Adipocyte (in vitro differentiated cells): ENCODE measurements around the gene PPY.
"Not testable (repeated sequence)": the region's sequence is repeated elsewhere in the genome, so short reads cannot be mapped to it uniquely, and the experiment has no call there.

Experiments
- DNase-seq: peaks from one replicate; pipeline ENCODE4 v3.0.0-alpha.2; 2015; ENCODE audit warnings: low read depth
- H3K27me3 ChIP-seq: replicated peaks from 2 replicates; pipeline ENCODE4 v1.7.0; 2013; ENCODE audit warnings: mild to moderate bottlenecking, low read length, moderate library complexity; ENCODE audit not compliant: control insufficient read depth, insufficient read depth
- H3K36me3 ChIP-seq: 2 replicates; pipeline ENCODE4 v1.7.0; 2013; ENCODE audit warnings: low read length, mild to moderate bottlenecking, moderate library complexity; ENCODE audit not compliant: control insufficient read depth, insufficient read depth, severe bottlenecking
- H3K4me1 ChIP-seq: 2 replicates; pipeline ENCODE4 v1.7.0; 2013; ENCODE audit warnings: mild to moderate bottlenecking, low read length, moderate library complexity; ENCODE audit not compliant: control insufficient read depth, insufficient read depth
- H3K4me3 ChIP-seq: 2 replicates; pipeline ENCODE4 v1.7.0; 2013; ENCODE audit warnings: mild to moderate bottlenecking, low read length, moderate library complexity
- H3K9ac ChIP-seq: 2 replicates; pipeline ENCODE4 v1.7.0; 2013; ENCODE audit warnings: mild to moderate bottlenecking, low read length, moderate library complexity
- H3K9me3 ChIP-seq: 2 replicates; pipeline ENCODE4 v1.7.0; 2013; ENCODE audit warnings: mild to moderate bottlenecking, low read length, moderate library complexity; ENCODE audit not compliant: control insufficient read depth

The PPY gene

GRCh38 chr17:43961954-43962353 is 19.7 kb upstream of the PPY start:
- Histone ChIP-seq H3K9me3 (no peaks in the 10 kb centered on the region), H3K4me3 (no peak overlapping the region), H3K4me1 (no peaks in the 10 kb centered on the region), H3K27me3 (no peaks in the 10 kb centered on the region), H3K36me3 (no peaks in the 10 kb centered on the region), H3K9ac (no peak overlapping the region)
- DNase-seq = no peak

GRCh38 chr17:43961292-43961691 is 19.0 kb upstream of the PPY start:
- not testable (repeated sequence) for DNase-seq, H3K4me1 ChIP-seq, H3K27me3 ChIP-seq, H3K4me3 ChIP-seq, H3K9ac ChIP-seq, H3K9me3 ChIP-seq, H3K36me3 ChIP-seq

GRCh38 chr17:43958748-43959352 is 16.6 kb upstream of the PPY start:
- Histone ChIP-seq H3K9me3 (no peaks in the 10 kb centered on the region), H3K27me3 (no peaks in the 10 kb centered on the region), H3K9ac (no peak overlapping the region), H3K4me1 (no peaks in the 10 kb centered on the region), H3K4me3 (no peak overlapping the region), H3K36me3 (no peaks in the 10 kb centered on the region)
- no peak for DNase-seq

GRCh38 chr17:43956222-43956621 is 13.9 kb upstream of the PPY start:
- DNase-seq = no peak
- Histone ChIP-seq H3K9me3 (no peaks in the 10 kb centered on the region), H3K4me1 (peaks cover 4% of the 10 kb centered on the region), H3K27me3 (peaks cover 25% of the 10 kb centered on the region), H3K36me3 (no peaks in the 10 kb centered on the region), H3K9ac (no peak overlapping the region), H3K4me3 (no peak overlapping the region)

- Histone ChIP-seq H3K27me3 (peaks cover 42% of the 10 kb centered on the region), H3K9ac (no peak within 1 kb of the TSS), H3K9me3 (no peaks in the 10 kb centered on the region), H3K4me1 (peaks cover 4% of the 10 kb centered on the region), H3K36me3 (no peaks in the 10 kb centered on the region), H3K4me3 (no peak within 1 kb of the TSS)
- DNase-seq = no peak
Observed at GRCh38 chr17:43953746-43954145, 11.5 kb upstream of the PPY start, which contains the start of gene PYY. PYY (minus strand) TSS chr17:43953940; CDS start chr17:43953483, 457 bp downstream.

GRCh38 chr17:43952724-43953666 is 10.7 kb upstream of the PPY start:
- Histone ChIP-seq H3K27me3 (peaks cover 42% of the 10 kb centered on the region), H3K4me3 (no peak overlapping the region), H3K36me3 (no peaks in the 10 kb centered on the region), H3K4me1 (peaks cover 4% of the 10 kb centered on the region), H3K9me3 (no peaks in the 10 kb centered on the region), H3K9ac (no peak overlapping the region)
- DNase-seq = no peak

- Histone ChIP-seq H3K27me3 (peaks cover 42% of the 10 kb centered on the region), H3K4me3 (no peak overlapping the region), H3K9ac (no peak overlapping the region), H3K36me3 (no peaks in the 10 kb centered on the region), H3K4me1 (peaks cover 4% of the 10 kb centered on the region), H3K9me3 (no peaks in the 10 kb centered on the region)
- no peak for DNase-seq
Observed at GRCh38 chr17:43952351-43952723, 10.1 kb upstream of the PPY start.

GRCh38 chr17:43951750-43952149 is 9.5 kb upstream of the PPY start:
- Histone ChIP-seq H3K9ac (no peak overlapping the region), H3K4me3 (no peak overlapping the region), H3K36me3 (no peaks in the 10 kb centered on the region), H3K9me3 (no peaks in the 10 kb centered on the region), H3K27me3 (peaks cover 42% of the 10 kb centered on the region), H3K4me1 (peaks cover 4% of the 10 kb centered on the region)
- DNase-seq = no peak

- no peak for DNase-seq
- H3K4me1 ChIP-seq = peaks cover 4% of the 10 kb centered on the region
- H3K36me3 ChIP-seq = no peaks in the 10 kb centered on the region
- peaks cover 42% of the 10 kb centered on the region for H3K27me3 ChIP-seq
- H3K9me3 ChIP-seq = no peaks in the 10 kb centered on the region
- no peak overlapping the region for H3K4me3 ChIP-seq
- H3K9ac ChIP-seq = no peak overlapping the region
Observed at GRCh38 chr17:43950554-43950953, 8.3 kb upstream of the PPY start.

- Histone ChIP-seq H3K27me3 (peaks cover 42% of the 10 kb centered on the region), H3K36me3 (no peaks in the 10 kb centered on the region), H3K4me1 (peaks cover 4% of the 10 kb centered on the region), H3K9ac (no peak overlapping the region), H3K4me3 (no peak overlapping the region), H3K9me3 (no peaks in the 10 kb centered on the region)
- DNase-seq = no peak
Observed at GRCh38 chr17:43949781-43950180, 7.5 kb upstream of the PPY start.

- H3K9me3 ChIP-seq = no peaks in the 10 kb centered on the region
- peaks cover 22% of the 10 kb centered on the region for H3K27me3 ChIP-seq
- H3K4me1 ChIP-seq = no peaks in the 10 kb centered on the region
- no peak for DNase-seq
- no peak overlapping the region for H3K4me3 ChIP-seq
- H3K36me3 ChIP-seq = no peaks in the 10 kb centered on the region
- H3K9ac ChIP-seq = no peak overlapping the region
Observed at GRCh38 chr17:43946781-43947180, 4.5 kb upstream of the PPY start.
